Osteoblast (primary cell): ENCODE results near the gene ARHGEF5. TPM values are rescaled to one million over a fixed set of nuclear protein-coding genes. Genes with fewer than 3 reads are reported as not detected.
"Not testable (repeated sequence)": the region's sequence is repeated elsewhere in the genome, so short reads cannot be mapped to it uniquely, and the experiment has no call there.

Experiments
- DNase-seq: peaks from one replicate; pipeline ENCODE4 v3.0.0; 2011; ENCODE audit warnings: low spot score, mixed read lengths; ENCODE audit not compliant: insufficient read length; ENCODE audit errors: missing footprints
- H2AFZ ChIP-seq: 2 replicates; pipeline ENCODE4 v1.6.0; 2011; ENCODE audit warnings: mild to moderate bottlenecking, low read length
- H3K27ac ChIP-seq: 2 replicates; pipeline ENCODE4 v1.5.1; 2011; ENCODE audit warnings: mild to moderate bottlenecking, low read depth, low read length, moderate library complexity
- H3K27me3 ChIP-seq: 2 replicates; pipeline ENCODE4 v1.6.0; 2012; ENCODE audit warnings: mild to moderate bottlenecking, control low read depth, inconsistent platforms, low read length, moderate library complexity; ENCODE audit not compliant: insufficient read depth
- H3K36me3 ChIP-seq: 2 replicates; pipeline ENCODE4 v1.5.1; 2011; ENCODE audit warnings: mild to moderate bottlenecking, low read length, control low read depth, moderate library complexity; ENCODE audit not compliant: insufficient read depth
- H3K4me1 ChIP-seq: 2 replicates; pipeline ENCODE4 v1.5.1; 2011; ENCODE audit warnings: mild to moderate bottlenecking, low read length, control low read depth, moderate library complexity; ENCODE audit not compliant: insufficient read depth
- H3K4me2 ChIP-seq: 2 replicates; pipeline ENCODE4 v1.6.0; 2011; ENCODE audit warnings: mild to moderate bottlenecking, low read length; ENCODE audit not compliant: insufficient read depth
- H3K4me3 ChIP-seq: fragments of 200-600 bp; sonication (generic); 3 replicates; pipeline ENCODE4 v1.5.1; 2012; ENCODE audit warnings: mild to moderate bottlenecking, low read length, inconsistent platforms; ENCODE audit not compliant: insufficient read depth
- H3K79me2 ChIP-seq: 2 replicates; pipeline ENCODE4 v1.6.0; 2012; ENCODE audit warnings: mild to moderate bottlenecking, low read length, control low read depth, inconsistent platforms; ENCODE audit not compliant: insufficient read depth
- H3K9me3 ChIP-seq: 2 replicates; pipeline ENCODE4 v1.5.1; 2011; ENCODE audit warnings: low read depth, low read length, control low read depth
- H4K20me1 ChIP-seq: 2 replicates; pipeline ENCODE4 v1.6.0; 2012; ENCODE audit warnings: mild to moderate bottlenecking, low read length, control low read depth; ENCODE audit not compliant: insufficient read depth
- total RNA-seq: library from RNA; depleted of rRNA; stranded (reverse); fragments of >200 nt; gene quantifications from 2 replicates; pipeline ENCODE4 v1.2.3, GENCODE V29; 2012

The ARHGEF5 gene
- total RNA-seq, 1 donor: 4.7 TPM

DNA sequence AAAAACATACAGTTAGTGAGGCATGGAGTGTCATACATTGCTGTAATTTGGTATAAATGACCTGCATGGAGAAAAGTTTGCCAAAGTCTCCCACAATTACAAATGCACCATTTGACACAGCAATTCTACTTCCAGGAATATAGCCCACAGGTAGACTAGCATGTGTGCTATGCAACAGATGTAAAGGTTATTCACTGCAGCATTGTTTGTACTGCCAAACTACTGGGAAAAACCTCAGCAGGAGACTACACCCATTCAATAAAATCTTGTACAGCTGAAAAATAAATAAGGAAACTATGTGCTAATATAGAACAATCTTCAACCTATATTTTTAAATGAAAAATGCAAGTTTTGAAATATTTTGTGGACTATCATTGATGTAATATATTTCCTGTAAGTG is 25.2 kb upstream of the ARHGEF5 start:
- not testable (repeated sequence) for H3K36me3 ChIP-seq, H3K4me1 ChIP-seq, H3K79me2 ChIP-seq, H3K4me2 ChIP-seq, H4K20me1 ChIP-seq, H3K27me3 ChIP-seq, H3K9me3 ChIP-seq, H3K4me3 ChIP-seq, H2AFZ ChIP-seq, DNase-seq, H3K27ac ChIP-seq

DNA sequence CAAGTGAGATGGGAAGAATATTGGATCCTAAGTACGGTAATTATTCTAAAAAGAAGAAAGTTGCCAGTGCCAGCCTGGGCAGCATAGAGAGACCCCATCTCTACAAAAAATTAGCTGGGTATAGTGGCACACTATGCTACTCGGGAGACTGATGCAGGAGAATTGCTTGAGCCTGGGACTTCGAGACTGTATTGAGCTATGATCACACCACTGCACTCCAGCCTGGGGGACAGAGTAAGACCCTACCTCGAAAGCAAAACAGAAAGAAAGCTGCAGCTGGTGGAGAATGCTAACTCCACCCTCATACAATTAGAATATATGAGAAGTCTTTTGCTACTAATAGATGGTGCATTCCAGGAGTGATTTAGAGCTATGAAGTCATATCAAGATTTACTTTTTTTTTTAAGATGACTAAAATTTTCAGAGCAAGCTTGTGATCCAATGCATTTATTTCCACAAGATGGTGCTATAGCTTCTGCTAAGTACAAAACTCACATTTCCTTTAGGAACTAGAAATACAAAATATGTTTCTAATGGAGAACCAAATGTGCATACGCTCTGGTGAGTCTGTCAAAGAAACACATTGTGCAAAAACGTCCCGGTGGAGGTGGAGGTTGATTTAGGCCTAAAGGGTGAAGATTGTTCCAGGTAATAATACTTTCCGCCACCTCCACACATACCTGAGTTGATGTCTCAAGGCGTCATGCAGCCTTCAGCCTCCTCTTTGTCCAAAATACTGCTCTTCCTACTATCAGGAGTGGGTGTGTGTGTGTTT is 23.8 kb upstream of the ARHGEF5 start:
- not testable (repeated sequence) for H4K20me1 ChIP-seq, H3K27me3 ChIP-seq, H3K36me3 ChIP-seq, H3K4me3 ChIP-seq, H3K4me2 ChIP-seq, H3K9me3 ChIP-seq, DNase-seq, H3K4me1 ChIP-seq, H3K27ac ChIP-seq, H2AFZ ChIP-seq, H3K79me2 ChIP-seq

DNA sequence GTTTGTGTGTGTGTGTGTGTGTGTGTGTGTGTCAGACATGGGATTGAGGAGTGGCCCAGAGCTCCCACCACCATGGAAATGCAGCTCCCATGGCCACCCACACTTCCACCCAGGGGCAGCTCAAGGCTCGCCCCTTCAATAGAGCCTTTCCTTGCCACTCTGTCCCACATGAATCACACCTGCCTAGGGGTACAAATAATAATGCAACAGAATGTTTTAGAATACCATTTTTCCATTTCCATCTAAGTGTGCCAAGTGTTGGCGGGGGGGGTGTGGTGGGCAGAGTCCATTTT is 23.3 kb upstream of the ARHGEF5 start:
- not testable (repeated sequence) for H2AFZ ChIP-seq, H3K4me2 ChIP-seq, H3K27ac ChIP-seq, H4K20me1 ChIP-seq, H3K27me3 ChIP-seq, H3K36me3 ChIP-seq, H3K4me1 ChIP-seq, H3K4me3 ChIP-seq, H3K9me3 ChIP-seq, DNase-seq, H3K79me2 ChIP-seq

DNA sequence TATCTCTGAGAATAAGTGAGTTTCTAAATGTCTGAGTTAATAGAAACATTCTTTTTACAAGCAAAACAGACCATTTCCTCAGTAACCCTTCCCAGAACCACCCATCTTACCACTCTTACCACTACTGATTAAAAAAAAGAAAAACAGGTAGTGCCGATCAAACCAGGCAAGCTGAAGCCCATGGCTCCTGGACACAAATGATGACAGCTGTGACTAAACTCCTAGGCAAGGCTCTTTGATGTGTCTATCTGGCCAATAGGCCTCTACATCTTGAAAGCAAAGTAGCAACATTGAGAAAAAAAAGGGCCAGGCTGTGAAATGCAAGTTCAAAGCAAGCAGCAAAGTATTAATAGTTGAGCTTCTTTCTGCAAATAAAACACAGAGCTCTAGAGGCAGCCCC is 6.6 kb upstream of the ARHGEF5 start:
- not testable (repeated sequence) for H2AFZ ChIP-seq, H4K20me1 ChIP-seq, H3K4me3 ChIP-seq, H3K4me1 ChIP-seq, H3K79me2 ChIP-seq, H3K4me2 ChIP-seq, DNase-seq, H3K9me3 ChIP-seq, H3K27ac ChIP-seq, H3K36me3 ChIP-seq, H3K27me3 ChIP-seq

DNA sequence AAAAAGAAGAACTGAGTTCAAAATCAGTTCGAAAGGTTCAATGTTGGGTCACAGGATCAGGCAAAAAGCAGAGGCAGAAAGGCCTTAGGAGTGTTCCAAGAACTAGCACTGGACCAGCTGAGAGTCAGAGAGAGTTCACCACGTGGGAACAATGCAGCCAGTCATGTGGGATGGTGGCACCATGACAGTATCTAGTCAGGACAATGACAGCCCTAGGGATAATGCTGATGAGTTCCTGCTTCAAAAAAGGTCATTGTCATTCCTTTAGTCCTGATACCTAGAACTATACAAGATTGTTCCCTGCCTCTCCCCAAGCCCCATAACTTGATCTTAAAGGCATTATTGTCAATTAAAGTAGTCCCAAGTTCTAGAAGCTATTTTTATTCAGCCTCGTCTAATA is 3.5 kb upstream of the ARHGEF5 start:
- not testable (repeated sequence) for DNase-seq, H3K79me2 ChIP-seq, H3K36me3 ChIP-seq, H3K4me2 ChIP-seq, H3K27ac ChIP-seq, H3K4me1 ChIP-seq, H2AFZ ChIP-seq, H3K4me3 ChIP-seq, H3K9me3 ChIP-seq, H4K20me1 ChIP-seq, H3K27me3 ChIP-seq

DNA sequence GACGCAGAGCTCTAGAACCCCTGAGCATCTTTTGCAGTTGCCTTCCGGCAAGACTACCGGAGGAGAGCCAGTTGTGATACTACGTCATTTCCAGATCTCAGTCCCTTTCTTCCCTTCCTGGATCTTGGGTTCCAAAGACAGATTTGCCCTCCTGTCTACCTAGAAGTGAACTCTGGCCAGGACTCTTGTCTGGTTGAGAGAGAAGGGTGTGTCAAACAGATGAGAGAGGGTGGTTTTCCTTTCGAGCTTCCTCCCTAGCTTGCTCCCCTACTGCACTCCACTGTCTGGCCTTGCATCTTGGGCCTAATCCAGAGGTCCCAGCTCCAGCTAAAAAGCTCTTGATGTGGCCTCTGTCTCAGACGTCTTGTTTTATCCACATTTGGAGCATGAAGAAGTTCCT is 983 bp downstream of the ARHGEF5 start:
- H3K79me2 ChIP-seq, DNase-seq: not testable (repeated sequence)

DNA sequence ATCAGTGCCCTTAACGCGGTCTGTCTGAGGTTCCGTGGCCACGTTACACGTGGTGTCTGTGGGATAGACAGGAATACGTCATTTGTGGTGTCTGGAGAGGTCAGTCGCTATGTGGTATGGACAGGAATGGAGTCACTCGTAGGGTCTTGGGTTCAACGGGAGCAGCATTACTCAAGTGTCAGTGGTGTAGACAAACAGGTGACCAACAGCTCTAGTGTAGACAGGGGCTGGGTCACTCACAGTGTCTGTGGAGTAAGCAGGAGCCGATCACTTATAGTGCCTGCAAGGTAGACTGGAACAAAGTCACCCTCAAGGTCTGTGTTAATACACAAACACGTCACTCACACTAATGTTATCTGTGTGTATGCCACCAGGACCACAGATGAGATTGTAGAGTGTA is 1.7 kb downstream of the ARHGEF5 start:
- not testable (repeated sequence) for H3K4me3 ChIP-seq, DNase-seq, H3K4me2 ChIP-seq, H3K27me3 ChIP-seq, H4K20me1 ChIP-seq, H3K9me3 ChIP-seq, H3K27ac ChIP-seq, H3K79me2 ChIP-seq, H3K36me3 ChIP-seq, H3K4me1 ChIP-seq, H2AFZ ChIP-seq

More for the DNA sequence above, 983 bp downstream of the ARHGEF5 start:
- H3K9me3 ChIP-seq, H2AFZ ChIP-seq, H4K20me1 ChIP-seq, H3K27me3 ChIP-seq, H3K27ac ChIP-seq, H3K4me1 ChIP-seq, H3K4me2 ChIP-seq, H3K36me3 ChIP-seq, H3K4me3 ChIP-seq: not testable (repeated sequence)

DNA sequence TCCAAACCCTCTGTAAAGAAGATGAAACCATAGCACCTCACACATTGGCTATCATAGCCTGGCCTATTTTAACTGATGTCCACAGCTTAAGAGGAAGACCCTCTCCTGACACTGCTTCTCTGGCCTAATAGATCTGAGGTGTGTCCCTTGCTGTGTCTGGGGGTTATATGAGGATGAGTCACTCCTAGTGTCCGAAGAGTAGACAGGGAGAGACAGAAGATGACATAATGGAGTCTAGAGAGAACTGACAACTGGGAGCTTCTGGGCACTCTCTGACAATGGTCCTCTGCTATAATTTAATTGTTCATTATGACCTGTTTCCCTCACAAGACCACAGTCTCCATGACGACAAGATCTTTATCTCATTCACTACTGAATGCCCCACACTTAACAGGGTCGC is 6.9 kb downstream of the ARHGEF5 start:
- not testable (repeated sequence) for H3K27me3 ChIP-seq

DNA sequence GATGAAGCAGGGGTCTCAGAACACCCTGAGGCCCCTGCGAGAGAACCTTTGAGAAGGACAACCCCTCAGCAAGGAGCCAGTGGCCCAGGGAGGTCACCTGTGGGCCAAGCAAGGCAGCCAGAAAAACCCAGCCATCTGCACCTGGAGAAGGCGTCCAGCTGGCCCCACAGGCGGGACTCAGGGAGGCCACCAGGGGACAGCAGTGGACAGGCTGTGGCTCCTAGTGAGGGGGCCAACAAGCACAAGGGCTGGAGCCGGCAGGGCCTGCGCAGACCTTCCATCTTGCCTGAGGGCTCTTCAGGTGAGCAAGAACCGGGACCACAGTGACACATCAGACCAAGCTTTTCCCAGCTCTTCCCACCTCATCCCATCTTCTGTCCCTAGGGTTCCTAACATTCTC is 10.3 kb downstream of the ARHGEF5 start:
- H2AFZ ChIP-seq, H3K27ac ChIP-seq, H3K9me3 ChIP-seq, DNase-seq, H3K4me3 ChIP-seq, H3K79me2 ChIP-seq, H3K4me1 ChIP-seq, H3K4me2 ChIP-seq, H4K20me1 ChIP-seq, H3K36me3 ChIP-seq, H3K27me3 ChIP-seq: not testable (repeated sequence)

More for the DNA sequence above, 6.9 kb downstream of the ARHGEF5 start:
- not testable (repeated sequence) for H3K36me3 ChIP-seq, DNase-seq, H2AFZ ChIP-seq, H3K27ac ChIP-seq, H3K4me3 ChIP-seq, H3K4me2 ChIP-seq, H3K79me2 ChIP-seq, H3K9me3 ChIP-seq, H4K20me1 ChIP-seq, H3K4me1 ChIP-seq
